A549 (cell line): ENCODE data around the gene EIF3B. TPM values are rescaled to one million over a fixed set of nuclear protein-coding genes. Genes with fewer than 3 reads are reported as not detected.
"Not testable (repeated sequence)": the region's sequence is repeated elsewhere in the genome, so short reads cannot be mapped to it uniquely, and the experiment has no call there.

Source experiments
- ATAC-seq, 2 experiments: fragments of 200-7000 bp in 1 of 2; fragments of >200 bp in 1 of 2; cut with Nextera tagmentation in 1 of 2; cut with Tn5 transposase in 1 of 2; 3 replicates each; pipeline versions ENCODE4 v1.8.0 to v1.9.1; 2018 to 2020; ENCODE audit warnings: mild to moderate bottlenecking in 1 of 2, moderate library complexity in 1 of 2
- CTCF ChIA-PET: fragments of 300-600 bp; sonication (Branson Sonifier 250); formaldehyde crosslinking; extraction: SDS; loops from one replicate; lab custom pipeline; 2021; ENCODE audit warnings: antibody characterized with exemption, inconsistent platforms; lab: Yijun Ruan, JAX
- POLR2A ChIA-PET: fragments of 350-600 bp; formaldehyde crosslinking; extraction: SDS; loops from one replicate; lab custom pipeline; 2021; ENCODE audit warnings: antibody characterized with exemption, inconsistent platforms; lab: Yijun Ruan, JAX
- DNase-seq, 2 experiments: peaks; one replicate each; pipeline versions ENCODE4 v3.0.0 to v3.0.0-alpha.2; 2011 to 2016; ENCODE audit warnings: low read depth in 1 of 2, low spot score in 1 of 2
- FAIRE-seq: peaks from 2 replicates; lab custom pipeline; 2011; peaks lifted over from hg19 to GRCh38; lab: Jason Lieb, UNC
- H3K27ac ChIP-seq, 2 experiments: fragments of >200 bp; sonication (Bioruptor Twin); formaldehyde crosslinking; 3 replicates each; pipeline ENCODE4 v1.5.1; 2016 to 2017
- H3K4me1 ChIP-seq: fragments of >200 bp; sonication (Bioruptor Twin); formaldehyde crosslinking; 3 replicates; pipeline ENCODE4 v1.6.1; 2016
- H3K4me2 ChIP-seq: fragments of >200 bp; sonication (Bioruptor Twin); formaldehyde crosslinking; 3 replicates; pipeline ENCODE4 v1.6.1; 2016
- H3K4me3 ChIP-seq: fragments of >200 bp; sonication (Bioruptor Twin); formaldehyde crosslinking; 3 replicates; pipeline ENCODE4 v1.5.1; 2016
- H3K9me3 ChIP-seq: fragments of >200 bp; sonication (Bioruptor Twin); formaldehyde crosslinking; 3 replicates; pipeline ENCODE4 v1.6.1; 2016
- BHLHE40 ChIP-seq: IDR thresholded peaks from 2 replicates; pipeline ENCODE4 v1.6.1; 2012; ENCODE audit warnings: low read depth, low read length, inconsistent platforms
- CBX2 ChIP-seq: fragments of 200-600 bp; sonication (generic); IDR thresholded peaks from 2 replicates; pipeline ENCODE4 v1.6.1; 2016; ENCODE audit warnings: low read depth, mild to moderate bottlenecking, borderline replicate concordance
- CEBPB ChIP-seq, 2 experiments: fragments of >200 bp in 1 of 2; sonication (Bioruptor Twin) in 1 of 2; formaldehyde crosslinking in 1 of 2; IDR thresholded peaks; 2 replicates each; pipeline ENCODE4 v1.6.1; 2012 to 2016
- EHF ChIP-seq: fragments of 250-450 bp; sonication (Bioruptor Pico); IDR thresholded peaks from 2 replicates; pipeline ENCODE4 v1.5.0; 2020; ENCODE audit warnings: mild to moderate bottlenecking
- EP300 ChIP-seq, 2 experiments: fragments of >200 bp; sonication (Bioruptor Twin); formaldehyde crosslinking; IDR thresholded peaks; 2 replicates in 1 of 2; 3 replicates in 1 of 2; pipeline ENCODE4 v1.6.1; 2016 to 2017
- FOSB ChIP-seq: fragments of 250-450 bp; sonication (Bioruptor Pico); IDR thresholded peaks from 2 replicates; pipeline ENCODE4 v1.5.0; 2020; ENCODE audit warnings: mild to moderate bottlenecking, moderate library complexity
- FOSL2 ChIP-seq, 2 experiments: fragments of 450-650 bp in 1 of 2; fragments of >200 bp in 1 of 2; sonication (Bioruptor Twin) in 1 of 2; formaldehyde crosslinking; IDR thresholded peaks; 2 replicates each; pipeline versions ENCODE4 v1.5.0 to v1.6.1; 2016 to 2020; ENCODE audit warnings: mild to moderate bottlenecking in 1 of 2, moderate library complexity in 1 of 2
- FOXS1 ChIP-seq: fragments of 250-450 bp; sonication (Bioruptor Pico); IDR thresholded peaks from 2 replicates; pipeline ENCODE4 v1.5.0; 2020; ENCODE audit warnings: mild to moderate bottlenecking, moderate library complexity
- HOXA7 ChIP-seq: fragments of 250-450 bp; sonication (Bioruptor Pico); IDR thresholded peaks from 2 replicates; pipeline ENCODE4 v1.5.0; 2020; ENCODE audit warnings: mild to moderate bottlenecking, moderate library complexity
- JUNB ChIP-seq: fragments of >200 bp; sonication (Bioruptor Twin); formaldehyde crosslinking; IDR thresholded peaks from 2 replicates; pipeline ENCODE4 v1.6.1; 2016
- MAFK ChIP-seq: fragments of 450-650 bp; IDR thresholded peaks from 2 replicates; pipeline ENCODE4 v1.6.1; 2014; ENCODE audit not compliant: partially characterized antibody
- MAX ChIP-seq: IDR thresholded peaks from 2 replicates; pipeline ENCODE4 v1.6.1; 2012
- NFE2L2 ChIP-seq: fragments of 150-350 bp; conservative IDR thresholded peaks from 2 replicates; pipeline ENCODE4 v1.6.1; 2014; ENCODE audit warnings: low read length
- NR3C1 ChIP-seq: fragments of >200 bp; sonication (Bioruptor Twin); formaldehyde crosslinking; IDR thresholded peaks from 3 replicates; pipeline ENCODE4 v1.6.1; 2017
- RCOR1 ChIP-seq: fragments of 150-350 bp; IDR thresholded peaks from 2 replicates; pipeline ENCODE4 v1.6.1; 2014; ENCODE audit warnings: antibody characterized with exemption, low read length, low read depth
- REST ChIP-seq: fragments of 200-600 bp; sonication (generic); IDR thresholded peaks from 2 replicates; pipeline ENCODE4 v1.6.1; 2016; ENCODE audit warnings: antibody characterized with exemption, mild to moderate bottlenecking, moderate library complexity
- USF2 ChIP-seq: fragments of 450-650 bp; IDR thresholded peaks from 2 replicates; pipeline ENCODE4 v1.6.1; 2014; ENCODE audit warnings: antibody characterized with exemption
- ZFP36 ChIP-seq: fragments of 450-650 bp; IDR thresholded peaks from 2 replicates; pipeline ENCODE4 v1.6.1; 2014; ENCODE audit warnings: borderline replicate concordance; ENCODE audit not compliant: partially characterized antibody
- ZNF302 ChIP-seq: fragments of 250-450 bp; sonication (Bioruptor Pico); IDR thresholded peaks from 2 replicates; pipeline ENCODE4 v1.9.0; 2021; ENCODE audit warnings: inconsistent platforms, mild to moderate bottlenecking, moderate library complexity
- ZSCAN20 ChIP-seq: fragments of 250-450 bp; sonication (Bioruptor Pico); IDR thresholded peaks from 2 replicates; pipeline ENCODE4 v1.8.0; 2022; ENCODE audit warnings: mild to moderate bottlenecking, moderate library complexity
- WGBS: methylation state at CpG from one replicate; pipeline ENCODE4 v1.1.6; 2017; ENCODE audit errors: missing lambda C conversion rate; 5-methylcytosine and 5-hydroxymethylcytosine counted together
- polyA plus RNA-seq, 4 experiments: library from polyadenylated mRNA; depleted of rRNA in 3 of 4; stranded (reverse); fragments of >200 nt; fragmentation: RNase III in 1 of 4; extraction: RNeasy Plus Mini Kit Qiagen cat#74134 plus additional on column Dnase treatment in 1 of 4; gene quantifications; 2 replicates in 3 of 4; 3 replicates in 1 of 4; pipeline ENCODE4 v1.2.3, GENCODE V29; 2011 to 2017

EIF3B gene
- polyA plus RNA-seq, 2 of the 4 experiments (the other 2 are of a cell fraction) = 207 to 219 TPM

DNA sequence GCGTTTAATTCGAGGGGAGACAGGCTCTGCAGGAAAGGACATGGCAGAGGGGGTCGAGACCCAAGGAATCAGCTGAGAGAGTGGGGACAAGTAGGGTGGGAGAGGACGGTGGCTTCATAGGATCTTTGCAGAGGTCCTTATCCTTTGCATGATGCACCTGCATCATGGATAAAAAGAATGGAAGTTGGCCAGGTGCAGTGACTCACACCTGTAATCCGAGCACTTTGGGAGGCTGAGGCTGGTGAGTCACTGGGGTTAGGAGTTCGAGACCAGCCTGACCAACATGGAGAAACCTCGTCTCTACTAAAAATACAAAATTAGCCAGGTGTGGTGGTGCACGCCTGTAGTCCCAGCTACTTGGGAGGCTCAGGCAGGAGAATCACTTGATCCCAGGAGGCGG, 31.5 kb downstream of the EIF3B start:
- CTCF ChIA-PET = interaction anchor here (1.7 kb wide), 1 partner anchor 10 kb away, joined by 5 read pairs; no protein-coding TSS in a partner anchor
- H3K27ac ChIP-seq; H3K9me3 ChIP-seq; POLR2A ChIA-PET; H3K4me1 ChIP-seq; DNase-seq; ATAC-seq; H3K4me3 ChIP-seq; FAIRE-seq; H3K4me2 ChIP-seq; TF ChIP-seq FOSL2 (IDR thresholded peaks at IDR 0.05): not testable (repeated sequence)
- peak; percentile 47; the same call in 1 of the 2 replicates for TF ChIP-seq FOSL2 (CRISPR knock-in tag; IDR thresholded peaks at IDR 0.05)
- 81% methylated on average over 7 of the region's 9 CpGs for WGBS

GRCh38 chr7:2386964-2387669, 32.5 kb downstream of the EIF3B start:
- H3K4me1 ChIP-seq = no peaks in the 10 kb centered on the region
- DNase-seq (no peak), ATAC-seq (no peak), FAIRE-seq (no peak)
- no peak for TF ChIP-seq ZNF302
- no peak for TF ChIP-seq JUNB
- TF ChIP-seq CEBPB (IDR thresholded peaks at IDR 0.05) = no peak
- TF ChIP-seq MAX = no peak
- no peak for TF ChIP-seq REST
- no peak for TF ChIP-seq FOXS1 (CRISPR knock-in tag)
- no peak for TF ChIP-seq CBX2
- TF ChIP-seq EHF = no peak
- no peak for TF ChIP-seq NR3C1
- no peak for TF ChIP-seq EP300 (IDR thresholded peaks at IDR 0.05)
- no peak for TF ChIP-seq ZSCAN20 (CRISPR knock-in tag)
- TF ChIP-seq NFE2L2 = no peak
- TF ChIP-seq FOSB (CRISPR knock-in tag) = no peak
- TF ChIP-seq USF2 = no peak
- TF ChIP-seq ZFP36 = no peak
- no peak for TF ChIP-seq HOXA7 (CRISPR knock-in tag)
- no peak for TF ChIP-seq RCOR1
- no peak overlapping the region for H3K4me2 ChIP-seq
- no peaks in the 10 kb centered on the region for H3K9me3 ChIP-seq
- CTCF ChIA-PET = interaction anchor here (1.2 to 1.7 kb wide), 2 partner anchors 10 to 11 kb away, joined by 3 to 5 read pairs; no protein-coding TSS in a partner anchor
- no peak overlapping the region for H3K4me3 ChIP-seq
- POLR2A ChIA-PET = no interaction called here
- 90% methylated on average over 15 of the region's 17 CpGs for WGBS
- no peak overlapping the region for H3K27ac ChIP-seq

DNA sequence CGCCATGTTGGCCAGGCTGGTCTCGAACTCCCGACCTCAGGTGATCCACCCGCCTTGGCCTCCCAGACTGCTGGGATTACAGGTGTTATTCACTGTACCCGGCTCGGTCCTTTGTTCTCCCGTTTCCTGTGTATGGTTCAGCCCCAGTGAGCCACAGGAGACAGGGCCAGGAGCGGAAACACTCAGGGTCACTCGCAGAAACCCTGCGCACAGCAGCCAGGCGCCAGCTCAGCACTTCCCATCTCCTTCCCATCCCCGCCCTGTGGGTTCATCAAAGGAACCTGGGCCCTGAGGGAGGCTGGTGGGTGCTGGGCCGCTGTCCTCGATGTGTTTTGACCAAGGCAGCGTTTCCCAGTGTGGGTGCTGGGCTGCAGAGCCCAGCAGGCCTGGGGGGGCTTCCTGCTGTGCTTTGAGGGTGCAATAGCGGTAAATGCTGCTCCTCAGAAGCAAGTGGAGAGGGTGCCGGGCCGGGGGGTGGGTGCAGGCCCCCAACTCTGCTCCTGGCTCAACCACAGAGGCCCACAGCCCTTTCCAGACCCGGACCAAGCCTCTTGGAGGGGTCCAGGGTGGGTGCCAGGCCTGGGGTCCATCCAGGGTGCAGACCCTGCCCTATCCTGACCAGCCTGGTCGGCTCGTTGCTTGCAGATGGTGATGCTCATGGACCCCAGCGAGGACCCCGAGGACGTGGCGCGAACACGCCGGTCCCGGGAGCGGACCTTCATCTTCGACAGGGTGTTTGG, 33.4 kb downstream of the EIF3B start:
- no peak overlapping the region for H3K4me3 ChIP-seq
- no peak for DNase-seq
- no peak for FAIRE-seq
- ChIA-PET POLR2A (no interaction called here), CTCF (interaction anchor here (0.7 to 1.2 kb wide), 2 partner anchors 9 to 172 kb away, joined by 3 read pairs; no protein-coding TSS in a partner anchor)
- TF ChIP-seq BHLHE40 (no peak), MAFK (peak; percentile 35)
- ATAC-seq = no peak; a peak in 2 of 6 replicates
- 94% methylated on average over 27 of the region's 31 CpGs for WGBS
- no peaks in the 10 kb centered on the region for H3K4me1 ChIP-seq
- no peaks in the 10 kb centered on the region for H3K9me3 ChIP-seq
- H3K4me2 ChIP-seq = no peak overlapping the region
- no peak overlapping the region for H3K27ac ChIP-seq
